OCI-LY1 (cell line): ENCODE measurements around the gene MAP2K6.

Source experiments
- H2AFZ ChIP-seq: fragments of 200-600 bp; sonication (generic), shearing (Covaris generic); 2 replicates; pipeline ENCODE4 v1.6.0; 2014; ENCODE audit warnings: antibody characterized with exemption, mild to moderate bottlenecking, low read length
- H3F3A ChIP-seq: fragments of 200-600 bp; sonication (generic), shearing (Covaris generic); 2 replicates; pipeline ENCODE4 v1.6.0; 2014; ENCODE audit warnings: mild to moderate bottlenecking, antibody characterized with exemption, low read length, moderate library complexity; ENCODE audit not compliant: insufficient read depth
- H3K27ac ChIP-seq: fragments of 200-600 bp; sonication (generic); 2 replicates; pipeline ENCODE4 v1.5.1; 2014; ENCODE audit warnings: low read length, mixed run types, mild to moderate bottlenecking, low read depth; ENCODE audit not compliant: poor library complexity, severe bottlenecking
- H3K27me3 ChIP-seq: fragments of 200-600 bp; sonication (generic); 2 replicates; pipeline ENCODE4 v1.6.0; 2014; ENCODE audit warnings: antibody characterized with exemption, mild to moderate bottlenecking, low read length, moderate library complexity; ENCODE audit not compliant: insufficient read depth
- H3K36me3 ChIP-seq: fragments of 200-600 bp; sonication (generic); 2 replicates; pipeline ENCODE4 v1.6.1; 2014; ENCODE audit warnings: mild to moderate bottlenecking, antibody characterized with exemption, low read length, moderate library complexity, mixed read lengths; ENCODE audit not compliant: insufficient read depth
- H3K4me1 ChIP-seq: fragments of 200-600 bp; sonication (generic); 2 replicates; pipeline ENCODE4 v1.5.1; 2014; ENCODE audit warnings: mild to moderate bottlenecking, low read length, moderate library complexity; ENCODE audit not compliant: insufficient read depth, severe bottlenecking
- H3K4me2 ChIP-seq: fragments of 200-600 bp; sonication (generic), shearing (Covaris generic); 2 replicates; pipeline ENCODE4 v1.6.1; 2014; ENCODE audit warnings: low read length
- H3K4me3 ChIP-seq: fragments of 200-600 bp; sonication (generic); 2 replicates; pipeline ENCODE4 v1.5.1; 2014; ENCODE audit warnings: low read length, low read depth, mild to moderate bottlenecking, mixed read lengths; ENCODE audit not compliant: poor library complexity, severe bottlenecking
- H3K79me2 ChIP-seq: fragments of 200-600 bp; shearing (Covaris generic); 2 replicates; pipeline ENCODE4 v1.6.1; 2016; ENCODE audit warnings: mixed run types, low read length, mixed read lengths; ENCODE audit not compliant: insufficient read depth
- H3K9ac ChIP-seq: fragments of 200-600 bp; sonication (generic), shearing (Covaris generic); 2 replicates; pipeline ENCODE4 v1.6.1; 2014; ENCODE audit warnings: mild to moderate bottlenecking, low read length, mixed read lengths
- H3K9me2 ChIP-seq: fragments of 200-600 bp; sonication (generic), shearing (Covaris generic); 2 replicates; pipeline ENCODE4 v1.6.1; 2014; ENCODE audit warnings: low read depth, mild to moderate bottlenecking, low read length, mixed read lengths
- H3K9me3 ChIP-seq: fragments of 200-600 bp; shearing (Covaris generic); 2 replicates; pipeline ENCODE4 v1.6.1; 2014; ENCODE audit warnings: low read length, mixed read lengths
- H4K20me1 ChIP-seq: fragments of 200-600 bp; sonication (generic), shearing (Covaris generic); 2 replicates; pipeline ENCODE4 v1.6.0; 2016; ENCODE audit warnings: mild to moderate bottlenecking, low read length; ENCODE audit not compliant: insufficient read depth
- CTCF ChIP-seq: fragments of 200-600 bp; sonication (generic), shearing (Covaris generic); IDR thresholded peaks from 2 replicates; pipeline ENCODE4 v1.5.1; 2017; ENCODE audit warnings: mild to moderate bottlenecking, antibody characterized with exemption, low read length, moderate library complexity, mixed read lengths
- EZH2 ChIP-seq: fragments of 200-600 bp; sonication (generic), shearing (Covaris generic); IDR thresholded peaks from 2 replicates; pipeline ENCODE4 v1.8.0; 2017; ENCODE audit warnings: borderline replicate concordance, mixed run types, mild to moderate bottlenecking, antibody characterized with exemption, low read length, moderate library complexity, mixed read lengths

The MAP2K6 gene

GRCh38 chr17:69454051-69454450, 39.6 kb downstream of the MAP2K6 start:
- Histone ChIP-seq H3K9ac (no peak overlapping the region), H3F3A (no peaks in the 10 kb centered on the region), H3K4me2 (no peak overlapping the region), H3K9me2 (no peaks in the 10 kb centered on the region), H3K9me3 (no peaks in the 10 kb centered on the region), H3K79me2 (no peaks in the 10 kb centered on the region), H3K4me3 (no peak overlapping the region), H3K27ac (no peak overlapping the region), H2AFZ (no peak overlapping the region), H3K36me3 (no peaks in the 10 kb centered on the region), H3K27me3 (no peaks in the 10 kb centered on the region), H4K20me1 (no peaks in the 10 kb centered on the region), H3K4me1 (peaks cover 5% of the 10 kb centered on the region)
- TF ChIP-seq EZH2 (no peak), CTCF (no peak)

- TF ChIP-seq CTCF: no peak
- TF ChIP-seq EZH2: no peak
- H3K79me2 ChIP-seq: no peaks in the 10 kb centered on the region
- H3K27ac ChIP-seq: no peak overlapping the region
- no peak overlapping the region for H2AFZ ChIP-seq
- no peaks in the 10 kb centered on the region for H4K20me1 ChIP-seq
- H3K4me1 ChIP-seq: peaks cover 5% of the 10 kb centered on the region
- H3K9me2 ChIP-seq: no peaks in the 10 kb centered on the region
- H3K9ac ChIP-seq: no peak overlapping the region
- no peaks in the 10 kb centered on the region for H3F3A ChIP-seq
- H3K4me2 ChIP-seq: no peak overlapping the region
- H3K27me3 ChIP-seq: no peaks in the 10 kb centered on the region
- H3K36me3 ChIP-seq: no peaks in the 10 kb centered on the region
- H3K4me3 ChIP-seq: no peak overlapping the region
- no peaks in the 10 kb centered on the region for H3K9me3 ChIP-seq
Observed at GRCh38 chr17:69455040-69455439, 40.5 kb downstream of the MAP2K6 start.

GRCh38 chr17:69457603-69458002, 43.1 kb downstream of the MAP2K6 start:
- Histone ChIP-seq H3K4me2 (no peak overlapping the region), H3F3A (no peaks in the 10 kb centered on the region), H3K9me3 (no peaks in the 10 kb centered on the region), H3K36me3 (no peaks in the 10 kb centered on the region), H3K27me3 (no peaks in the 10 kb centered on the region), H3K4me3 (no peak overlapping the region), H3K79me2 (no peaks in the 10 kb centered on the region), H2AFZ (no peak overlapping the region), H4K20me1 (no peaks in the 10 kb centered on the region), H3K9ac (no peak overlapping the region), H3K9me2 (no peaks in the 10 kb centered on the region), H3K27ac (no peak overlapping the region), H3K4me1 (no peaks in the 10 kb centered on the region)
- TF ChIP-seq CTCF (no peak), EZH2 (no peak)
